Adipocyte (in vitro differentiated cells): Measurements from ENCODE around the gene TPCN2.

Experiments used
- DNase-seq: peaks from one replicate; pipeline ENCODE4 v3.0.0-alpha.2; 2015; ENCODE audit warnings: low read depth
- H3K27me3 ChIP-seq: replicated peaks from 2 replicates; pipeline ENCODE4 v1.7.0; 2013; ENCODE audit warnings: mild to moderate bottlenecking, low read length, moderate library complexity; ENCODE audit not compliant: control insufficient read depth, insufficient read depth
- H3K36me3 ChIP-seq: 2 replicates; pipeline ENCODE4 v1.7.0; 2013; ENCODE audit warnings: low read length, mild to moderate bottlenecking, moderate library complexity; ENCODE audit not compliant: control insufficient read depth, insufficient read depth, severe bottlenecking
- H3K4me1 ChIP-seq: 2 replicates; pipeline ENCODE4 v1.7.0; 2013; ENCODE audit warnings: mild to moderate bottlenecking, low read length, moderate library complexity; ENCODE audit not compliant: control insufficient read depth, insufficient read depth
- H3K4me3 ChIP-seq: 2 replicates; pipeline ENCODE4 v1.7.0; 2013; ENCODE audit warnings: mild to moderate bottlenecking, low read length, moderate library complexity
- H3K9ac ChIP-seq: 2 replicates; pipeline ENCODE4 v1.7.0; 2013; ENCODE audit warnings: mild to moderate bottlenecking, low read length, moderate library complexity
- H3K9me3 ChIP-seq: 2 replicates; pipeline ENCODE4 v1.7.0; 2013; ENCODE audit warnings: mild to moderate bottlenecking, low read length, moderate library complexity; ENCODE audit not compliant: control insufficient read depth

Gene TPCN2

DNA sequence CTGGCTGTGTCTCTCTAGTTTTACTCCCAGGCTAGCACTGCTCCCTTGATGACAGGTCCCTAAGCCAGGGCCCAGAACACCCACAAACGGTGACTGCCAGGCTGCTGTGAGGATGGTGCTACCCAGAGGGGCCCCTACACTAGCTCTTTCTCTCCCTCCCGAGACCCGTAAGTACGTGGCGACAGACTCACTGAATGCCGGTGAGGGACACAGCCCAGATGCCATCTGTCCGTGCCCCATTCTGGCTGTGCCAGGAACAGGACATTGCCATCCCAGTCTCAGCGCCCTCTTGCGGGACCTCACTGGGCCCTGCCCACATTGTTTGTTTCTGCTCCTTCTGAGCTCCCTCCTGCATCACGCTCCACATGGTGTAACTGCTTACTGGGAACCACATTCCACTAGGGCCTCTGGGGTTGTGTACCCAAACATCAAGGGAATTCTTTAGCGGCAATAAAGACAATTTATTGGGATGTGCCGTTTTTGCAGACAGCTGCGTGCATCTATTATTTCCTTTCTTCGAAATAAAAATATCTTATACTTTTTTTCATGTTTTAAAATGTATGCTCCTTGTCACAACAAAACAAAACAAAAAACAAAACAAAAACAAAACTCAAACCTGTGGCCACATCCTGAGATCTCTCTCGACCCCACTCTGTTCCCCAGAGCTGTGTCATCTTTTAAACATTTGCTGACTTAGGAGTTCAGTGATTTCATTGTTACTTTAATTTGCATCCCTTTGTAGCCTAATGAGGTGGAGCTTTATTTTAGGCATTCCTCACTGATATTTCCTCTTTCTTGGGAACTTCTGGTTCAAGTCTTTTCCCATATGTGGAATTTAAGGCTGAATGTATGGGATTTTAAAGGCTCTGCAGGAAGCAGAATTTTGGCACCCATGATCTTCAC is 4.4 kb upstream of the TPCN2 start:
- peak; percentile 90 for DNase-seq
- Histone ChIP-seq H3K9ac (no peak overlapping the region), H3K27me3 (no peaks in the 10 kb centered on the region), H3K4me1 (peaks cover 29% of the 10 kb centered on the region), H3K9me3 (no peaks in the 10 kb centered on the region), H3K36me3 (no peaks in the 10 kb centered on the region), H3K4me3 (no peak overlapping the region)

DNA sequence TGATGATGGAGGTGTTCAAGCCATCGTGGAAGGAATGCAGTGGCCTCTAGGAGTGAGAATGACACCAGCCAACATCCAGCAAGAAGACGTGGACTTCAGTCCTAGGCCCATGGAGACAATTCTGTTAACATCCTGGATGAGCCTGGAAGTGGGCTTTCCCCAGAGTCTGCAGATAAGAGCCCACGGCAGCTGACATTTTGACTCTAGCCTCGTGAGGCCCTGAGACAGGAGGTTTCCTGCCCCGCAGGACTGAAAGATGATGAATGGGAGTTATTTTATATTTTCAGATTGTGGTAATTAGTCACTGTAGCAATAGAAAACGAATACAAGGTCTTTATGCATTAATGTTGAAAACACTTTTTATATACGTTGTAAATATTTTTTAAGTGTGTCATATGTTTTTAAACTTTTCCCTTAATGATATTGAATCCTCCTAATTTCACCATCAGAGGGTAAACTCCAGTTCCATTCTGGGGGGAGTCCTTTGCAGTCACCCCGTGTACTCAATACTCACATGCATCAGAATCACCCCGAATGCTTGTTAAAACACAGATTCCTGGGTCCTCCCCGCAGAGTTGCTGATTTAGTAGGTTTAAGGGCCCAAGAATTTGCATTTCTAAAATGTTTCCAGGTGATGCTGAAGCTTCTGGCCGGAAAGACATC is 570 bp upstream of the TPCN2 start:
- H3K27me3 ChIP-seq, result no peaks in the 10 kb centered on the region

DNA sequence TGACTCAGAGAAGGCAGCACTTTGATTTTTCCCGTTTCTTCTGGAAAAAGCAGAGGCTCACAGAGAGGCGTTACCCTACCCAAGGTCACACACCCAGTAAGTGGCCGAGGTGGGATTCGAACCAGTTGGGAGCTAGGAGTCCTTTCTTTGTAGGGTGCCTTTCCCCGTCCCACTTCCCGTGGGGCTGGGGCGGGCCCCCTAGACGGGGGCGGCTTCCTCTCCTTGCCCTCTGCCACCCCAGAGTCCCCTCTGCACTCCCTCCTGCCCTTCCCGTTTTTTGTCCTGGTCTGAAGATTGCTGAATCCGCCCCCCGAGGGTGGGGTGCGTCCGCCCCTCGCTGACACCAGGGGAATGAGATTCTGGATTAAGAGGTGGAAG is 747 bp downstream of the TPCN2 start:
- no peak for DNase-seq

More for the DNA sequence above, 570 bp upstream of the TPCN2 start:
- no peaks in the 10 kb centered on the region for H3K9me3 ChIP-seq
- no peaks in the 10 kb centered on the region for H3K36me3 ChIP-seq
- peaks cover 43% of the 10 kb centered on the region for H3K4me1 ChIP-seq
- H3K4me3 ChIP-seq, result peak overlapping the region; percentile 94
- H3K9ac ChIP-seq, result peak overlapping the region; percentile 53
- no peak for DNase-seq

DNA sequence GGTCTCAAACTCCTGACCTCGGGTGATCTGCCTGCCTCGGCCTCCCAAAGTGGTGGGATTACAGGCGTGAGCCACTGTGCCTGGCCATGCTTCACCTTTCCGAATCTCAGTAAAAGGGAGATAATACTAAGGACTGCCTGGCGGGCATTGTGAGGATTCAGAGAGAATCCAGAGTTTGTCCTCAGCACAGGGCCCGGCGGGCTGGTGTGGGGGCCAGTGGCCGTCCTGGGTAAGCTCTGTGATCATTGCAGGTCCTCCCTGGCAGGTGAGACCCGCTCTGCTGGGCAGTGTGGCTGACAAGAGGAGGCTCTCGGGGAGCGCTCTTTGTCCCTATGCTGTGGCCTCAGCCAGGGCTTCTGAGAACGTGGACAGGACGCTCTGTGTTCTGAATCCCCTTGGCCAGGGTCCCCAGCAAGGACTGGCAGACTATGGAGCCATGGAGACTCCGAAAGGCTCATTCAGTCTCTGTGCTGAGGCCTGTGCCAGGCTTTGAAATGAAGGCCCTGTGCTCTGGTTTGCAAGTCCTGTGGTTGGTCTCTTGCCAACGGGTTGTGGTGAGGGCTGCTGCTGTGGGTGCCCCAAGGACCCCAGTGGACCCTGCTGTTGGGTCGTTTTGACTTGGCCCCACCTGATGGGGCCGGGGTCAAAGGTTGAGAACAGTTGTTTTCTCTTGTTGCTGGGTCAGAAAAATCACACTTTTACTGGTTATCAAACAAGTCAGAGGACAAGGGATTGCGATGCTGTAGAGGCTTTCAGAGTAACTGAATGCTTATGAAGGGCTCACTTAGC is 2.1 kb downstream of the TPCN2 start:
- Histone ChIP-seq H3K9me3 (no peaks in the 10 kb centered on the region), H3K27me3 (no peaks in the 10 kb centered on the region)
- no peak for DNase-seq

More for the DNA sequence above, 747 bp downstream of the TPCN2 start:
- Histone ChIP-seq H3K27me3 (no peaks in the 10 kb centered on the region), H3K9me3 (no peaks in the 10 kb centered on the region), H3K36me3 (peaks cover 7% of the 10 kb centered on the region), H3K4me1 (peaks cover 37% of the 10 kb centered on the region), H3K4me3 (peak overlapping the region; percentile 94), H3K9ac (peak overlapping the region; percentile 95)

DNA sequence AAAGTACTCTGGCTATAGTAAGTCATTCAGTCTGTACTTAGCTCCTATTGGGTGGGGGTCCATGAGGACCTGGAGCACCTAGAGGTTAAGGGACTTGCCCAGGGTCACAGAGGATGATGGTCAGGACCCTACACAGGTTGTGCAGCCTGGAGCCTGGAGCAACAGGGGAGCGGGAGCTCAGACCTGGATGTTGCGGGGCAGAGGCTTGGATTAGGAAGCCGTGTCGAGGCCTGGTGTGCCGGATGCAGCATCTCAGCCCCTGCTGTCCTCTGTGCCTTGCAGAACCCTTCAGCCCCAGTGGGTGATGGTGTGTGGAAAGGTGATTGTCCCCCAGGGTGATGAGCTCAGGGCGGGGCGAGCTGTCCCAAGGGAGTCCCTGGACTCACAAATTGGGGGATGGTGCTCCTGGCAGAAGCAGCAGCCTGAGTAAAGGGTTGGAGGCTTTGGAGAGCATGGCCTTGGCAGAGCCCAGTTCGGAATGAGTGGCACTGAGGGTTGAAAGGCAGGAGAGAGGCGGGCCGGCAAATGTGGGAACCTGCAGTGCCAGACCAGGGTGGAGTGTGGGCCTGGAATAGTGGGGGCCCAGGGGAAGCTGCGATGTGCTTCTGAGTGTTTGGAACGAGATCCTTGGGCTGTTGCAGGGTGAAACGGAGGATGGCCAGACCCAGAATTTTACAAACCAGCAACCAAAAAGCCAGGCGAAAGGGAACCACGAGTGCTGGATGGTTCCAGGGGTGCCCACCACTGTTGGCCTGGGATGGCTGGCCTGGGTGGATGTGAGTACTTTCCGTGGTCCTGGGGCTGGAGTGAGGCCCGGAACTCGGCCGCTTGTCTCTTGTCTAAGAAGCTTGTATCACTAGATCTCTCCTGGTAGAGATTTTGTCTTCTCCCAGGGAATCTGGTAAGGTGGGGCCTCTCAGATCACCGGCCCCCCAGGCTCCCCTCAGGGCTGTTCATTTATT is 2.9 kb downstream of the TPCN2 start:
- H3K9me3 ChIP-seq, result no peaks in the 10 kb centered on the region
- H3K27me3 ChIP-seq, result no peaks in the 10 kb centered on the region
- peak overlapping the region; percentile 22 for H3K9ac ChIP-seq
- H3K4me1 ChIP-seq, result peaks cover 31% of the 10 kb centered on the region
- no peak overlapping the region for H3K4me3 ChIP-seq
- DNase-seq, result no peak
- peaks cover 15% of the 10 kb centered on the region for H3K36me3 ChIP-seq

More for the DNA sequence above, 2.1 kb downstream of the TPCN2 start:
- Histone ChIP-seq H3K9ac (peak overlapping the region; percentile 15), H3K4me3 (no peak overlapping the region), H3K4me1 (peaks cover 31% of the 10 kb centered on the region), H3K36me3 (peaks cover 15% of the 10 kb centered on the region)

- H3K27me3 ChIP-seq, result no peaks in the 10 kb centered on the region
- peak overlapping the region; percentile 22 for H3K9ac ChIP-seq
- H3K9me3 ChIP-seq, result no peaks in the 10 kb centered on the region
- no peak overlapping the region for H3K4me3 ChIP-seq
- no peak for DNase-seq
- H3K4me1 ChIP-seq, result peaks cover 31% of the 10 kb centered on the region
- peaks cover 19% of the 10 kb centered on the region for H3K36me3 ChIP-seq
Measured at GRCh38 chr11:69052343-69053168, 3.8 kb downstream of the TPCN2 start.

GRCh38 chr11:69053169-69053477 is 4.4 kb downstream of the TPCN2 start:
- peaks cover 24% of the 10 kb centered on the region for H3K36me3 ChIP-seq
- H3K4me1 ChIP-seq, result peaks cover 31% of the 10 kb centered on the region
- no peak overlapping the region for H3K4me3 ChIP-seq
- H3K9me3 ChIP-seq, result no peaks in the 10 kb centered on the region
- H3K27me3 ChIP-seq, result no peaks in the 10 kb centered on the region
- no peak for DNase-seq
- no peak overlapping the region for H3K9ac ChIP-seq

GRCh38 chr11:69053546-69054396 is 5.0 kb downstream of the TPCN2 start:
- Histone ChIP-seq H3K9me3 (no peaks in the 10 kb centered on the region), H3K4me3 (no peak overlapping the region), H3K36me3 (peaks cover 24% of the 10 kb centered on the region), H3K27me3 (no peaks in the 10 kb centered on the region), H3K4me1 (peaks cover 29% of the 10 kb centered on the region), H3K9ac (no peak overlapping the region)
- DNase-seq, result no peak

DNA sequence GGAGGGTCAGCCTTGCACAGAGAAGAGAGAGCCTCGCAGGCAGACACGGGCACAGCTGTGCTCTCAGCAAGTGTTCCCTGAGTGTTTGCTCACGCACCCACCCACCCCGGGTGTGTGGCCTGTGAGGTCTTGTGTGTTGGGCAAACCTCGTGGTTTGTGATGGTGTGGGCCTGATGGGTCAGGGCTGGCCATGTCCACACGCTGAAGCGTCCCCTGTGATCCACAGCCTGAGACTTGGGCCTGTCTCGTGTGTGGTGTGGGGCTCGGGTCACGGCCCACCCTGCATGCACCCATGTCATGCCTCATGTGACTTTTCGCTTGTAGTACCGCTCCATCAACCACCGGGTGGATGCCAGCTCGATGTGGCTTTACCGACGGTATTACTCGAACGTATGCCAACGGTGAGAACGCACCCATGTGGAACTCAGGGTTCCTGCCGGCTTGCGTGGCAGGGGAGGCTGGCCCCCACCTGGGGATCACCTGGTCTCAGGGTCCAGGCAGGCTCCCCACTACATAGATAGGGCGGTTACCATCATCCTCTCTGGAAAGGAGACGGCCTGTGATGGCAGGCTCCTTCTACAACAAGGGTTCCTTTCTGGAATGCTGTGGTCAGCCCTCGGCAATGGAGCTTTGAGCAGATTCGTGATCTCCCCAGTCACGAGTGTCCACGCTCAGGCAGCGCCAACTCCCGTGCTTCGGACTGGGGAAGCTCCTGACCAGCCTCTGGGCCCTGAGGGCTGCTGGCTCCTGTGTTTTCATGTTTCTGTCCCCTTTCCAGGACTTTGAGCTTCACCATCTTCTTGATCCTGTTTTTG is 5.9 kb downstream of the TPCN2 start:
- no peaks in the 10 kb centered on the region for H3K9me3 ChIP-seq
- peaks cover 25% of the 10 kb centered on the region for H3K4me1 ChIP-seq
- H3K36me3 ChIP-seq, result peaks cover 24% of the 10 kb centered on the region
- DNase-seq, result no peak
- H3K27me3 ChIP-seq, result no peaks in the 10 kb centered on the region
- no peak overlapping the region for H3K9ac ChIP-seq
- H3K4me3 ChIP-seq, result no peak overlapping the region
